ENCODE measurements around the gene CDR2L.
"Not testable (repeated sequence)": the region's sequence is repeated elsewhere in the genome, so short reads cannot be mapped to it uniquely, and the experiment has no call there.

The CDR2L gene

GRCh38 chr17:75004371-75004770, 16.9 kb downstream of the CDR2L start:
- TF ChIP-seq CTCF (IDR thresholded peaks at IDR 0.05; ENCODE audit: insufficient read depth, low read depth, low read length, missing control alignments): no peak
- no peak for DNase-seq (ENCODE audit: low read depth)
- no peak overlapping the region for H3K4me3 ChIP-seq (ENCODE audit: low read length)

DNA sequence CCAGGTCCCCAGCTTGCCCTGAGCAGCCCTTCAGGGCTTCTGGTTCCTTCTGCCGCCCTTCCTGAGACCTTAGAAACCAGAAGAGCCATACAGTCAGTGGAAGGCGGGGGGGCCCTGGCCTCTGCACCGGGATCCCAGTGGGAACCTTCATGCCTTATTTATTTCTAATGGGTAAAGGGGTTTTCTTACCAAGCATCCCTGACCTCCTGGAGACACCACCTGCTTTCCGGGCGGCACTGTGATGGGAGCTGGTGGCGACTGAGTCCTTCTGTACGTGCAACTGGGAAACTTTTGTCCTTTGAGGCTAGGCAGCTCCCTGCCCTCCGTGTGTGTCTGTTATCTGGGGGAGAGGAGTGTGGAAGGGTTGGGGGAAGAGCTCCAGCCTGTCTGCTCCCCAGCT, 17.9 kb downstream of the CDR2L start:
- H3K4me3 ChIP-seq (ENCODE audit: low read length): no peak overlapping the region
- no peak for TF ChIP-seq CTCF (IDR thresholded peaks at IDR 0.05; ENCODE audit: insufficient read depth, low read depth, low read length, missing control alignments)
- DNase-seq (ENCODE audit: low read depth): no peak

DNA sequence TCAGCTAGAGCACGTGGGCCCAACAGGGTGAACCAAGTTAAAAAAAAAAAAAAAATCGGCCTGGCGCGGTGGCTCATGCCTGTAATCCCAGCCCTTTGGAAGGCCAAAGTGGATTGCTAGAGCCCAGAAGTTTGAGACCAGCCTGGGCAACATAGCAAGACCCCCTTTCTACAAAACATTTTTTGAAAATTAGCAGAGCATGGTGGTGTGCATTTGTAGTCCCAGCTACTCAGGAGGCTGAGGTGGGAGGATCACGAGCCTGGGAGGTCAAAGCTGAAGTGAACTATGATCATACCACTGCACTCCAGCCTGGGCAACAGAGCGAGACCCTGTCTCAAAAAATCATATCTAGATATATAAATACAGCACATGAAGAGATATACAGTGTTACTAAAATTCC, 18.7 kb downstream of the CDR2L start:
- H3K4me3 ChIP-seq (ENCODE audit: low read length): not testable (repeated sequence)

DNA sequence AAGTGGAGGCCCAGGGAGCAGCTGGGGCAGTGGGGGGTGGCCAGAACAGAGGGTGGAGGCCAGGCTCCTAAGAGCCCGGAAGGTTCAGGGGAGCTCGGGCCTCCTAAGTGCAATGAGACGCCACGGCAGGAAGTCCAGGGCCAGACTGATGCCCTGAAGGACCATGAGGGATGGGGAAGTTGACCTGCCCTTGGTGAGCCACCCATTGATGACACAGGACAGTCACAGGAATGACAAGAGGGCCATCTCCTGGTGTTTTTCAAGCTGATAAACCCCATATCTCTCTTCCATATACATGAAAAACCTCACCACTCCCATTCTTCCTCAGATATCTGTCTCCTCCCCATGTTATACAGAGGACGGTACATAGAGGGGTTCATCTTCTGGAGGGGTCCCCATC, 19.2 kb downstream of the CDR2L start:
- no peak overlapping the region for H3K4me3 ChIP-seq (ENCODE audit: low read length)
- TF ChIP-seq CTCF (IDR thresholded peaks at IDR 0.05; ENCODE audit: insufficient read depth, low read depth, low read length, missing control alignments): no peak
- DNase-seq (ENCODE audit: low read depth): no peak

More for the DNA sequence above, 18.7 kb downstream of the CDR2L start:
- DNase-seq (ENCODE audit: low read depth): not testable (repeated sequence)

- DNase-seq (ENCODE audit: low read depth): no peak
- TF ChIP-seq CTCF (IDR thresholded peaks at IDR 0.05; ENCODE audit: insufficient read depth, low read depth, low read length, missing control alignments): no peak
- no peak overlapping the region for H3K4me3 ChIP-seq (ENCODE audit: low read length)
These were observed 20.9 kb downstream of the CDR2L start for GRCh38 chr17:75008373-75008772.

- no peak for TF ChIP-seq CTCF (IDR thresholded peaks at IDR 0.05; ENCODE audit: insufficient read depth, low read depth, low read length, missing control alignments)
- peak; percentile 22 for DNase-seq (ENCODE audit: low read depth)
- no peak overlapping the region for H3K4me3 ChIP-seq (ENCODE audit: low read length)
These were observed 21.8 kb downstream of the CDR2L start for GRCh38 chr17:75009139-75009724.

- DNase-seq (ENCODE audit: low read depth): peak; percentile 58
- no peak overlapping the region for H3K4me3 ChIP-seq (ENCODE audit: low read length)
- no peak for TF ChIP-seq CTCF (IDR thresholded peaks at IDR 0.05; ENCODE audit: insufficient read depth, low read depth, low read length, missing control alignments)
These were observed 23.4 kb downstream of the CDR2L start for GRCh38 chr17:75010683-75011400.
